ENCODE data around the gene CSMD2. TPM values are rescaled to one million over a fixed set of nuclear protein-coding genes. Genes with fewer than 3 reads are reported as not detected.

CSMD2 gene
- total and polyA plus RNA-seq, 2 of the 4 experiments (the other 2 are of a cell fraction): under 0.01 to 0.36 TPM

- Histone ChIP-seq H4K91ac (ENCODE audit: insufficient read depth, low read depth, low read length) (no peak overlapping the region), H3K56ac (ENCODE audit: extremely low read depth, insufficient read depth, low read length) (no peak overlapping the region), H3K23ac (ENCODE audit: low read depth, low read length) (no peak overlapping the region), H3K9me3 (ENCODE audit: control insufficient read depth, insufficient read depth, low read length) (peaks cover 2% of the 10 kb centered on the region; the same call in 1 of the 2 replicates), H3K27ac (ENCODE audit: insufficient read depth, low read length) (no peak overlapping the region), H3K27me3 (ENCODE audit: control insufficient read depth, insufficient read depth, low read length) (no peaks in the 10 kb centered on the region), H2BK15ac (ENCODE audit: low read depth, low read length) (no peak overlapping the region), H3K18ac (ENCODE audit: low read depth, low read length) (no peak overlapping the region), H4K5ac (ENCODE audit: low read depth, low read length) (no peak overlapping the region), H3K4me1 (ENCODE audit: control insufficient read depth, insufficient read depth, low read length) (no peaks in the 10 kb centered on the region), H3K4ac (ENCODE audit: low read depth, low read length) (no peak overlapping the region), H2BK5ac (ENCODE audit: low read depth, low read length, poor library complexity, severe bottlenecking) (no peak overlapping the region), H2AFZ (replicated peaks; ENCODE audit: low read length, poor library complexity) (no peak overlapping the region), H3K9me1 (ENCODE audit: insufficient read depth, low read length) (no peaks in the 10 kb centered on the region), H2AK5ac (ENCODE audit: low read depth, low read length) (no peak overlapping the region), H3K79me1 (ENCODE audit: low read depth in 1 of 2, low read length in 2 of 2) (no peaks in the 10 kb centered on the region), H2AK9ac (replicated peaks; ENCODE audit: low read depth, low read length, poor library complexity) (no peak overlapping the region), H3K9ac (ENCODE audit: low read depth, low read length) (no peak overlapping the region), H4K20me1 (ENCODE audit: insufficient read depth, low read length) (no peaks in the 10 kb centered on the region), H3K4me3 (ENCODE audit: insufficient read depth, low read depth, low read length) (no peak overlapping the region), H2BK120ac (ENCODE audit: low read depth, low read length) (no peak overlapping the region), H3K36me3 (ENCODE audit: control insufficient read depth, insufficient read depth, low read length) (no peaks in the 10 kb centered on the region), H4K8ac (ENCODE audit: low read depth in 2 of 2, low read length in 2 of 2) (no peak overlapping the region), H3K14ac (replicated peaks; ENCODE audit: low read depth, low read length) (no peak overlapping the region), H2BK20ac (ENCODE audit: low read depth, low read length) (no peak overlapping the region), H3K4me2 (ENCODE audit: low read depth, low read length) (no peak overlapping the region)
- DNase-seq (no peak), ATAC-seq (ENCODE audit: low read depth) (no peak)
- ChIA-PET POLR2A (ENCODE audit: unreplicated experiment) (no interaction called here), CTCF (no interaction called here)
- no TSS peak for BruUV-seq (replicated peaks)
- 67% methylated on average over 5 of the region's 18 CpGs; no CpG with 5 or more reads in 1 of the 2 experiments for WGBS, 2 experiments (ENCODE audit: extremely low coverage in 2 of 2, insufficient read length in 1 of 2)
- in situ Hi-C loops (cut with MboI; ENCODE audit: low sequenced_read_pairs) (no loop called here), intact Hi-C loops (cut with micrococcal nuclease) (no loop called here), dilution Hi-C loops (cut with HindIII; ENCODE audit: low sequenced_read_pairs, unreplicated experiment) (no loop called here)
- TF ChIP-seq MAFK (IDR thresholded peaks at IDR 0.05; ENCODE audit: low read depth, low read length): no peak
- no peak for TF ChIP-seq NFE2L2 (IDR thresholded peaks at IDR 0.05; ENCODE audit: low read depth, low read length)
- TF ChIP-seq FOS (IDR thresholded peaks at IDR 0.05; ENCODE audit: low read depth, low read length): no peak
- no peak for TF ChIP-seq CHD1 (IDR thresholded peaks at IDR 0.05; ENCODE audit: low read depth, low read length)
- TF ChIP-seq CEBPB (IDR thresholded peaks at IDR 0.05; ENCODE audit: low read depth, low read length): no peak
- TF ChIP-seq MXI1 (IDR thresholded peaks at IDR 0.05; ENCODE audit: borderline replicate concordance, low read depth, low read length): no peak
- TF ChIP-seq BHLHE40 (IDR thresholded peaks at IDR 0.05; ENCODE audit: low read depth, low read length): no peak
- no peak for TF ChIP-seq USF2 (IDR thresholded peaks at IDR 0.05; ENCODE audit: low read depth, low read length)
- TF ChIP-seq RCOR1 (IDR thresholded peaks at IDR 0.05; ENCODE audit: insufficient replicate concordance, low read length): no peak
- TF ChIP-seq SMC3 (IDR thresholded peaks at IDR 0.05; ENCODE audit: low read depth, low read length): no peak
- TF ChIP-seq RFX5 (IDR thresholded peaks at IDR 0.05; ENCODE audit: low read depth, low read length): no peak
These were observed 450.6 kb downstream of the CSMD2 start for GRCh38 chr1:33714421-33714820.
